HEK293T (cell line): ENCODE results near the gene HTR1D.

Source experiments
- ARNT ChIP-seq: fragments of 450-650 bp; IDR thresholded peaks from 2 replicates; pipeline ENCODE4 v1.6.1; 2017; ENCODE audit warnings: mild to moderate bottlenecking
- BHLHE40 ChIP-seq: fragments of 450-650 bp; IDR thresholded peaks from 2 replicates; pipeline ENCODE4 v1.6.1; 2016; ENCODE audit warnings: mild to moderate bottlenecking, moderate library complexity, borderline replicate concordance
- ELF4 ChIP-seq: fragments of 450-650 bp; IDR thresholded peaks from 2 replicates; pipeline ENCODE4 v1.6.1; 2017; ENCODE audit warnings: antibody characterized with exemption
- FOXA1 ChIP-seq: fragments of 450-650 bp; IDR thresholded peaks from 2 replicates; pipeline ENCODE4 v1.6.1; 2016; ENCODE audit warnings: mild to moderate bottlenecking
- FOXK2 ChIP-seq: fragments of 450-650 bp; IDR thresholded peaks from 2 replicates; pipeline ENCODE4 v1.6.1; 2016; ENCODE audit warnings: mild to moderate bottlenecking
- LEF1 ChIP-seq: fragments of 450-650 bp; IDR thresholded peaks from 2 replicates; pipeline ENCODE4 v1.6.1; 2017; ENCODE audit warnings: mild to moderate bottlenecking, borderline replicate concordance
- NFRKB ChIP-seq: fragments of 450-650 bp; IDR thresholded peaks from 2 replicates; pipeline ENCODE4 v1.6.1; 2016; ENCODE audit warnings: mild to moderate bottlenecking, moderate library complexity
- SP1 ChIP-seq: fragments of 450-650 bp; IDR thresholded peaks from 2 replicates; pipeline ENCODE4 v1.6.1; 2017
- SUZ12 ChIP-seq: fragments of 450-650 bp; IDR thresholded peaks from 2 replicates; pipeline ENCODE4 v1.6.1; 2016; ENCODE audit warnings: mild to moderate bottlenecking
- TARDBP ChIP-seq: fragments of 450-650 bp; IDR thresholded peaks from 2 replicates; pipeline ENCODE4 v1.6.1; 2016
- ZNF384 ChIP-seq: fragments of 450-650 bp; IDR thresholded peaks from 2 replicates; pipeline ENCODE4 v1.6.1; 2016
- TF ChIP-seq, protein P1 (sequence below): fragments of 450-650 bp; IDR thresholded peaks from 2 replicates; pipeline ENCODE4 v1.6.1; 2016

GRCh38 chr1:23177438-23178380 is 39.6 kb downstream of the HTR1D start:
- TF ChIP-seq FOXK2 (no peak), TARDBP (no peak), ARNT (no peak), BHLHE40 (no peak), SP1 (no peak), NFRKB (no peak), SUZ12 (no peak), FOXA1 (no peak), ZNF384 (no peak), LEF1 (no peak), ELF4 (no peak)
- TF ChIP-seq, protein P1, sequence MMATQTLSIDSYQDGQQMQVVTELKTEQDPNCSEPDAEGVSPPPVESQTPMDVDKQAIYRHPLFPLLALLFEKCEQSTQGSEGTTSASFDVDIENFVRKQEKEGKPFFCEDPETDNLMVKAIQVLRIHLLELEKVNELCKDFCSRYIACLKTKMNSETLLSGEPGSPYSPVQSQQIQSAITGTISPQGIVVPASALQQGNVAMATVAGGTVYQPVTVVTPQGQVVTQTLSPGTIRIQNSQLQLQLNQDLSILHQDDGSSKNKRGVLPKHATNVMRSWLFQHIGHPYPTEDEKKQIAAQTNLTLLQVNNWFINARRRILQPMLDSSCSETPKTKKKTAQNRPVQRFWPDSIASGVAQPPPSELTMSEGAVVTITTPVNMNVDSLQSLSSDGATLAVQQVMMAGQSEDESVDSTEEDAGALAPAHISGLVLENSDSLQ, result no peak
